ENCODE results near the gene CCL5. TPM values are rescaled to one million over a fixed set of nuclear protein-coding genes. Genes with fewer than 3 reads are reported as not detected.

The CCL5 gene
- total RNA-seq, result 0.28 TPM in 1 of 2 replicates, not detected in the other

GRCh38 chr17:35879773-35880654, at the start of gene CCL5:
CCL5 (minus strand) TSS chr17:35880360.

GRCh38 chr17:35868737-35869136, 11.4 kb downstream of the CCL5 start, which contains the start of gene HEATR9:
HEATR9 (minus strand) TSS chr17:35868891; CDS start chr17:35868742, 149 bp downstream.

Other genes with a start within 250 kb of the CCL5 start
- gene RASL10B, start 148.7 kb downstream of the CCL5 start, total RNA-seq, result 1.2 and 3.9 TPM in 2 replicates
- 0.28 TPM in 1 of 2 replicates, not detected in the other for gene GAS2L2, start 127.1 kb downstream of the CCL5 start, total RNA-seq
- gene C17orf50, start 119.5 kb downstream of the CCL5 start, total RNA-seq, result not detected in 2 replicates
- gene MMP28, start 84.7 kb downstream of the CCL5 start, total RNA-seq, result 0.28 and 0.38 TPM in 2 replicates
- gene TAF15, start 70.9 kb downstream of the CCL5 start, total RNA-seq, result 44.5 and 62.1 TPM in 2 replicates
- gene HEATR9, start 11.5 kb downstream of the CCL5 start, total RNA-seq, result not detected in 2 replicates
- gene RDM1, start 50.4 kb upstream of the CCL5 start, total RNA-seq, result 0.28 and 1.3 TPM in 2 replicates
- not detected in 2 replicates for gene LYZL6, start 63.4 kb upstream of the CCL5 start, total RNA-seq
- not detected in 2 replicates for gene CCL16, start 101.1 kb upstream of the CCL5 start, total RNA-seq
- not detected in 2 replicates for gene CCL14, start 106.4 kb upstream of the CCL5 start, total RNA-seq
- not detected in 2 replicates for gene CCL15, start 121.2 kb upstream of the CCL5 start, total RNA-seq
- not detected in 2 replicates for gene CCL23, start 137.6 kb upstream of the CCL5 start, total RNA-seq
- gene CCL18, start 183.9 kb upstream of the CCL5 start, total RNA-seq, result not detected in 2 replicates
- gene CCL3, start 209.8 kb upstream of the CCL5 start, total RNA-seq, result 0.56 TPM in 1 of 2 replicates, not detected in the other
- not detected in 2 replicates for gene CCL4, start 223.5 kb upstream of the CCL5 start, total RNA-seq

Measured in regular cardiac myocyte (primary cell).